Adrenal gland (tissue), 5 donors: ENCODE results near the gene AGPAT2.

Experiments
- CTCF ChIP-seq, 6 experiments: fragments of 450-650 bp in 4 of 6; fragments of 200-600 bp in 2 of 6; sonication (generic) in 1 of 6; IDR thresholded peaks; 1 replicate in 5 of 6; 2 replicates in 1 of 6; pipeline versions ENCODE4 v1.5.1 to v1.8.0; 2016 to 2021; ENCODE audit warnings: antibody characterized with exemption in 6 of 6, mild to moderate bottlenecking in 2 of 6, moderate library complexity in 1 of 6
- POLR2A ChIP-seq, 2 donors: fragments of 450-650 bp; IDR thresholded peaks; one replicate each; pipeline ENCODE4 v1.6.1; 2017; ENCODE audit warnings: antibody characterized with exemption in 2 of 2, mild to moderate bottlenecking in 2 of 2, moderate library complexity in 1 of 2
- donor health status: DM: no; HTN: no; CAD: no.

- no peak for TF ChIP-seq POLR2A (IDR thresholded peaks at IDR 0.05)
- TF ChIP-seq CTCF (IDR thresholded peaks at IDR 0.05): no peak
Measured at GRCh38 chr9:136700304-136700703, 13.0 kb upstream of the AGPAT2 start.
